Glomerular visceral epithelial cell (primary cell): ENCODE data around the gene ASCC2.

ENCODE experiments used
- DNase-seq: peaks from one replicate; pipeline ENCODE4 v3.0.0-alpha.2; 2016; ENCODE audit errors: extremely low spot score

ASCC2 gene

DNA sequence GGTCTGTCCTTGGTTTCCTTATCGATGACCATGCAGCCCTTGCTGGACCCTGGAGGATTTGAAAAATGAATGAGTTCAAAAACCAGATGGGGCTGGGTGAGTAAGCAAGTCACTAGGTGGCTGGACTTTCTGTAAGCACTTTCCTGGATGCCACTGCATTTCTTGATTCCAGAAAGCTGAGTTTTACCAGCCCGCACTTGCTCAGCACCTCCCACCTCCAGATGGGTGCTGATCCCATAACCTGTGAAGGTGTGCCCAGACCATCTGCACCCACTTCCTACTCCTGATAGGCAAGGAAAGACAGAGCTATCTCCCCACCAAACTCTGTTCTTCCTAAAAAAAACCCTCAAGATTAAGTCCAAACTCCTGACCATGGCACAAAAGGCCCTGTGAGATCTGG lies 21.1 kb downstream of the ASCC2 start:
- DNase-seq = no peak

DNA sequence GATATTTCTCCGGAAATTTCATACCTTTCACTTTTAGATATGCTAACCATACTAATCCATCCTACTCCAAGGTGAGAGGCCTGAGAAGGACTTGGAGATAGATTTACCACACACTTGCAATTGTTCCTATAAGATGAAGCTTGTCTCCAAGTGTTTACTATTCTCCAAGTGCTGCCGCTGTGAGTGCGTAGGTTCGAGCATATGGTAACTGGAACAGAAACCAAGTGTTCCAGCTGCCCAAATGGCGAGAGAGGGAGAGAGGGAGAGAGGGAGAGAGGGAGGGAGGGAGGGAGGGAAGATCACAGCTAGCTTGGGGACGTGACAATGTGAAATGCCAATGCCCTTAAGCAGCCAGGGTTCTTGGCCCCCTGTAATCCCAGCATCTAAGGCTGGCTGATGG lies 21.5 kb downstream of the ASCC2 start:
- DNase-seq = no peak

DNA sequence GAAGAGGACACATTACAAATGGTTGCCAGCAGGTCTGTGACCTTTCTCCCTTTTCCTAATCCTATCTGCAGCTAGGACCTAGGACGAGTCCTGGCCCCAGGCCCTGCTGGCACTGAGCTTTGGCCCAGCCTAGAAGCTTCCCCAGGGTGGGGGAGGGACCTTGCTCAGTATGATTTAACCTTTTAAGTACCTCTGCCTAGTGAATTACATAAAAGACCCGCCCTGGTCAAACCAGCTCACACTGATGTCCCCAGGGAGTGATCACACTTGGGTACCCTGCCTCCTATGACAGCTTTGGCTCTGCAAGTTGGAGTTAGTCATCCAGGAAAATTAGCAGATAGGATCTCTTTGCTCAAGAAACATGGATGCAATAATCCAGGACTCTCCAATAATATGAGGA lies 21.9 kb downstream of the ASCC2 start:
- no peak for DNase-seq

DNA sequence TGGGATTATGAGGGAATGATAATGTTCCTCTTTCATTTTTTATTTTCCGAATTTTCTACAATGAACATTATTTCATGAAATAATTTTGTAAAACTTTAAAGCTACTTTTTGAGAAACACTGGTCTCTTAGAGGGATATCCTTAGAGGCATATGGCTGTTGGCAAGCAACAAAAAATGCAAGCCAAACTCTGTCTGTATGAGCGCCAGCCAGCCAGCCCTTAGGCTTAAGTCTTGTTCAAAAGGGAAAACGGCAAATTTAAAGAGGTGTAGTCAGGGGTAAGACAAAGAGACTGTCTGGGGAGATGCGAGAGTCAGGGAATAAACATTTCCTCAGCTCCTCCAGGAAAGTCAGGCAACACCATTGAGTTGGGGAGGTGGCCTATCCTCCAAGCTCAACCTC lies 22.5 kb downstream of the ASCC2 start:
- no peak for DNase-seq

DNA sequence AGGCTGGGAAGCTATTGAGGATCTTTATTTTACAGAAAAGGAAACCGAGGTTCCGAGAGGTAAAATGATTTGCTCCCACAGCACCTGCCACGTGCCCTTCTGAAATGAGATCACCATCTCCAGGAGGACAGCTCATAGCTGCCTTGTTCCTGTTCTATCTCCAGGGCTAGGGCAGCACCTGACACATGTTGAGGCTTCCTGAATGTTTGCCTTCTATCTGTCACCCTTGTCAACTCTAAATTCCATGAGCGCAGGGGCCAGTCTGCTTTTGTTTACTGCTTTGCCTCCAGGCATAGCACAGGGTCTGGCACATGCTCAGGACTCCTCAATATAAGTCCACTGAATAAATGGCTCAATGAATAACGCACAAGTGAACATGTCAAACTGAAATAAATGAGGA lies 24.1 kb downstream of the ASCC2 start:
- DNase-seq = no peak

DNA sequence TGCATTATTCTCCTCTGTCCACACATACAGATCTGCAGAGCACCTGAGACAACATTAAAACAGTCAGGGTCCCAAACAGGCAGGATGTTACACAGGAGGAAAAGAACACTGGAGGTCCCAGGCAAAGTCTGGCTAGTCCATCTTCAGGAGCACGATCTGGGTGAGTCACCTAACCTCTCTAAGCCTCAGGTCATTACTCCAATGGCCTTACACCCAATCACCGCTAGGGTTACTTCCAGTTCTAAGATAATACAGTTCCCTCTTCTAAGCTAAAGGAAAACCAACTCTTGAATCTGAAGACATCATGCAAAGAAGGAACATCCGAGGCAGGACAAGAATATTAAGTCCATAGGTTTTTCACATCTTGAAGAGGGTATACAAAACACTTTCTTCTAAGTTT lies 24.5 kb downstream of the ASCC2 start:
- DNase-seq = peak; percentile 32

DNA sequence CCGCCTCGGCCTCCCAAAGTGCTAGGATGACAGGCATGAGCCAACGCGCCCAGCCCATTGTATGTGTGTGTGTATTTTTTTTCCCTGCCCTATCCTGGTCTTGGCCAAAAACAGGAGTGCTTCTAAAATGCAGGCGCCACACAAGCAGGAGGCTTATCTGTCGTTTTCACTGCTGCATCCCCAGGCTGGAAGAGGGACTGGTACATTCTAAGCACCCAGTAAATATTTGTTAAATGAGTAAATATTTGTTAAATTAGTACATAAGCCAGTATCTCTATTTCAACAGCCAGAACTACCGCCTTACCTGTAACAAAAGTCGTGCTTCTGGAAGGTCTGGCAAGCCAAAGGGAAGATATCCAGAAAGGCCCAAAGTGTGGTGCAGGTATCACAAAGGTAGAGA lies 24.9 kb downstream of the ASCC2 start:
- DNase-seq = no peak

DNA sequence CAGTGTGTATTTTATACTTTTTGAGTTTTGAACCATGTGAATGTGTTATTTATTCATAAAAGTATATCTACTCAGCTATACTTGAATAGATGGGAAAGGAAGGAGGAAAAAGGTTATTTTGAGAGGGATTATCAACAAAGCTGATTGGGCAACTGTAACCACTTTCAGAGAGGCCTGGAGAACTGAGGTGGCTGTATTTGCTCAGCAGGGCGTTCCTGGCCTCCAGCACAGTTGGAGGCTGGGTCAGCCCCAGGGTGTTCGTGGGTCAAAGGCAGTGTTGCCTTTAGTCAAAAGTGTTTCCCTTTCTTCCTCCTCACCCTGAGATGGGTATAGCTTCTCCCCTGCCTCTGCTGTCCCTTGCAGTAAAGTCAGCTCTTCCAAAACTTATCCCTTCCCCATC lies 26.7 kb downstream of the ASCC2 start:
- no peak for DNase-seq

DNA sequence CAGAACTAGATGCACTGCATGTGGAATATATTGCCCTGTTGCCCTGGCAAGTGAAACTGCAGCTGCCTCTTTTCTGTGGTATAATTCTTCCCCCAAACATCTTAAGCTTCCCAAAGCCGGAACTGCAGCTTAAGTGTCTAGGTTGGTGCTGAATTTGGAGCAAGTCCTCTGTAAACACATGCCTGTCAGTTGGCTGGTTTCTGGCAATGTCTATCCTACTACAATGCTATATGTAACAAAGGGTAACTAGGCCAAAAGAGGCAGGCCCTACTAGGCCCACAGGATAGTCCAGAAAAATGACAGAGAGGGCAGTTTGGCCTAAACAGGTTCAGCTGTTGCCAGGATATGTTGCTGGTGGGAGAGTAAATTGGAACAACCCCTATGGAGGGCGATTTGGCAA lies 27.9 kb downstream of the ASCC2 start:
- DNase-seq = no peak

DNA sequence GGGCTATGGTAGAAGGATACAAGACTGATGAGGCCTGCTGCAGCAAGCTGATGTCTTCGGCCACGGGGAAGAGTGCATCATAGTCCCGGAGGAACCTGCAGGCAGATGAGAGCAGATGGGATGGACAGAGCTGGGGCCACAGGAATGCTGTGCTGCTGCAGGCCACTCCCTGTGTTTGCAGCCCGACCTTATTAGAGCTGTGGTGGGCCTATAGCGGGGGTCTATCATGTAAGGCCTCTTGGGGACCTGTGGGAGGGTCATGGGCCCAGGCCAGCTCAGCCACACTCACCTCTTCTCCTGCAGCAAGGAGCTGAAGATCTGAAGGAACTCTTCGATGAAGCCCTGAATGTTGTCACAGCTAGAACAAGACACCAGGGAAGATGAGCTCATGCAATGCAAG lies 31.9 kb downstream of the ASCC2 start:
- no peak for DNase-seq

DNA sequence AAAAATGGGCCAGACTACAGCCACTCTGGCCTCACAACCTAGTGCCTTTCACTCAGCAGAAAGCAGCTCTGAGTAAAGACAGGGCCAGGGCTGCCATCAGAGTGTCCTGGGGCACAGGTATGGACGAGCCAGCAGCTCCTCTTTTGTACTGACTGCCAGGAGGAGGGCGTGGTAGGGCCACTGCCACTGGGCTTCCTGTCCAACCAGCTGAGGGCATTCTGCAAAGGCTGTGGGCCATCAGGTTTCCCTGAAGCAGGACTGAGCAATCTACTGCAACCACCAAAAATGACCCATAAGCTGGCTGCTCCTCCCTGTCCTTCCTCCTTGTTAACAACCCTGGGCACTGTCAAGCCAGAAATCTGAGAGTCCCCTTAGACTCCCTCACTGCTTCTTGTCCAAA lies 33.1 kb downstream of the ASCC2 start:
- DNase-seq = no peak

DNA sequence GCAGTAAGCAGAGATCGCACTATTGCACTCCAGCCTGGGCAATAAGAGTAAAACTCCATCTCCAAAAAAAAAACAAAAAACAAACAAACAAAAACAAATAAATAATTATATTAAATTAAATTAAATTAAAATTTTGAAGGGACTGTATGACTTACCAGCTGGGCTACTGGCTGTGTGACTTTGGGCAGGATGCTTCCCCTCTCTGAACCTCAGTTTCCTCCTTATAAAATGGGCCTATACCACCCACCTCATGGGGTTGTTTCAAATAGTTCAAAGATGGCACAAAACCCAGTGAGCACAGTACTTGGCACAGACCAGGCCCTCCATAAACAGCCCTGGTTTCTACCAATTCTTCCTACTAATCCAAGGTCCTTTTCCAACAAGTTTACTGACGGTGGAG lies 34.9 kb downstream of the ASCC2 start:
- DNase-seq = no peak

DNA sequence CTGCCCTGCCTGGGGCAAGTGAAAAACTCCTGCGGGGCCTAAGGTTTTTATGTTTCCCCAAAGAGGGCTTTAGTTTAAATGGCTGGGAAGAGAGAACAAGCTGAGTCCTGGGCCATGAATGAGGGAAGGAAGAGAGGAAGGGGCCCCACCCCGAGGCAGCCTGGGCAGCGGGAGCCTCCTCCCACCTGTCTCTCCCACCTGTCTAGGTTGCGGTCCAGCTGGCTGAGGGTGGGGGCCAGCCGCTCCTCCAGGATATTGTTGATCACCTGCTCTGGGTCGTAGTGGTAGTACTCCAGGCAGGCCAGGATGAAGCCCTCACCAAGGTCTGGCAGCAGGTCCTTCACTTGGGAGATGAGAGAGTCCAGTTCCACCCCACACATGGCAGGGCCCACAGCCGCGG lies 36.3 kb downstream of the ASCC2 start:
- no peak for DNase-seq

DNA sequence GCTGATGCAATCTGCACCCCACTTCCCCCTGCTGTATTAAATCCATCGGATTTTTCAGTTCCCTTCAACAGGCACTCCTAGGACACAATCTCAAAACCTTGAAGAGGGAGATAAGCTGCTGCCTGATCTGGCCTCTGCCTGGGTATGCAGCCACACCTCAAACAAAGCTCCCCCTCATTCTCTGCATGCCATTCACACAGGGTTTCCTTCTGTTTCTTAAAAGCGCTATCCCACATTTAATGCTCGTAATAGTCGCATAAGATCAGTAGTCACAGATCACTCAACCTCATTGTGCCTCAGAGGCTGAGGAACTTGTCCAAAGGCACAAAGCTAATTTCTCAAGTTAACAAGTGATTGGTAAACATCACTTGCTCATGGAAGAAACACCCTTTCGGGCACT lies 36.9 kb downstream of the ASCC2 start:
- DNase-seq = no peak

DNA sequence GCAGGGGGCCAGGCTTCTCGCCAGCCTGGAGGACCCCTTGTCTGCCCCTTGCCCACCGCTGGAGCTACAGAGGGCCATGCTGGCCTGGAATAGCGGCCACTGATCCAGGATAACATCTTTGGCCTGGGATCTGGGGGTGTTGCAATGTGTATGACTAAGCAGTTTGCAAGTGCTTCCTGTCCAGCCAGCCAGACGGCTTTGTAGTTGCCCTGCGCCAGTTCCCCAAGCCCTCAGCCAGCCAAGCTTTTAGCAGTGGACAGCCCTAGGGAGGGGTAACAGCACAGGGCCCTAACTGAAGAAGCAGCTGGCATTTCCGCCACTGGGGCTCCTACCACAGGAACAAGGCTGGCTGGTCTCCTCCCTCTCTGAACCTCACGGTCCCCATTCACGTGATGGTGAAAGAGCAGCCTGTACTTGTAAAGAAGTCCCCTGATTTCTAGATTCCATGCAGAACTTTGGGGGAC lies 38.8 kb downstream of the ASCC2 start:
- DNase-seq = peak; percentile 79

DNA sequence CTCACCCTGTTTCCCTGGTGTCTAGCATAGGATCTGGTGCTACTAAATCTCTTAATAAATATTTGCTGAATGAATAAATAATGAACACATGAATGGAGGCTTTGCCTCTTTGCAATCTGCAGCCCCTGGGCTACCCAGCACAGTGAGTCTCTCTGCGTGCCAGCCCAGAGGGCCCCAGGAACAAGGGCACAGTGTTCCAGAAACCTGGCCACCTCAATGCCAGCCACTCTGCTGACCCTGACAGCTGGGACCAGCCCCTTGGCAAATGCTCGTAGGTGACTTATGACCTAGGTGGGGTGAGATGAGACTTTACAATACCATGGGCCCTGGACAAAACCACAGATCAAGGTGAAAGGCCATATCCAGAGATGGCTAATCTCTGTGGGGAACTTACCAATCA lies 39.3 kb downstream of the ASCC2 start:
- DNase-seq = no peak

DNA sequence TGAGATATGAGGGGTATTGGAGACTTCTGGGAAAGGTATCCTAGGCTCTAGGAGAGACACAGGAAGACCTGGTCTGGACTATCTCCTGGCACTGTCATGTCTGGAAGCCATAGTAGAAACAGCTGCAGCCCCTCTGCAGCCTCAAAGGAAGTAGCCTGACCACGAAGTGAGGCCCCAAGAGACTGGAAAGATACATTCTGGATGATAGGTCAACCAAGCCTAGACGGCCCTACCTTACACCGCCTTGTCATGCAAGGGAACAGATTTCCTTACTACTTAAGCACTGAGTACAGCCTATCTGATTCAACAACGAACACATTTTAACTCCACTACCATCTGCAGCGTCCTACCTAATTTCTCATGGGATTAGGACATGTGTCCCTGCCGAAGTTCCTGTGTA lies 39.8 kb downstream of the ASCC2 start:
- DNase-seq = no peak

DNA sequence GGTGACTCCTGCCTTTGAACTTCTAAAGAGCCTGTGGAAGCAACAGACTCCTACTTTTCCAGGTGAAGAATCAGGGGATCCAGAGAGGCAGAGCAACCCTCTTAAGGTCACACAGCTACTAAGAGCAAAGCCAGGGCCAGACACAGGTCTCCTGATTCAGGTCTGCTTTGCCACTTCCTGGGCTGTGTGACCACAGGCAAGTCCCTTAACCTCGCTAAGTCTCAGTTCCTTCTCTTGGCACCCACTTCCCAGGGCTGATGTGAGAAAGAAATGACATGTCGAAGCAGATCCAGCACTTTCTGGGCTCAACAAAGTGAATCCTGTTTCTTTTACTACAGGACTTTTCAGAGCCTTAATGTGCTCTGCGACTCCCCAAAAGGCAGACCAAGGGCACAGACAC lies 40.7 kb downstream of the ASCC2 start:
- no peak for DNase-seq

DNA sequence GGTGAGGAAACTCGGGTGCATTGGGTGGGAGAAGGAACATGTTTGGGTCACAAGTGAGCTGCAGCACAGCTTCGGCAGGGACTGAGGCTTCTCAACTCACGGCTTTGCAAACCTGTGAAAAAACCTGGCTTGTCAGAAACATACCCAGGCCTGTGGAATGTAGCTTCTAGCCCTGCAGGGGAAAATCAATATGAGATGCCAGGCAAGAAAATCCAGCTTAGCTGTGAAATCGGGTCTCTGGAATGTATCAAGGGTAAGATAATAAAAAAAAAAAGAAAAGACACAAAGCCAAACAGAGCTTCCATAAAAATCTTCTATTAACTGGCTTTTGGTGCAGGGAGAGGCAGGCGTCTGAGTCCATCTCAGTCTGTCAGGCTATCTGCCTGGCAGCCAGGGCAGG lies 42.4 kb downstream of the ASCC2 start:
- no peak for DNase-seq

DNA sequence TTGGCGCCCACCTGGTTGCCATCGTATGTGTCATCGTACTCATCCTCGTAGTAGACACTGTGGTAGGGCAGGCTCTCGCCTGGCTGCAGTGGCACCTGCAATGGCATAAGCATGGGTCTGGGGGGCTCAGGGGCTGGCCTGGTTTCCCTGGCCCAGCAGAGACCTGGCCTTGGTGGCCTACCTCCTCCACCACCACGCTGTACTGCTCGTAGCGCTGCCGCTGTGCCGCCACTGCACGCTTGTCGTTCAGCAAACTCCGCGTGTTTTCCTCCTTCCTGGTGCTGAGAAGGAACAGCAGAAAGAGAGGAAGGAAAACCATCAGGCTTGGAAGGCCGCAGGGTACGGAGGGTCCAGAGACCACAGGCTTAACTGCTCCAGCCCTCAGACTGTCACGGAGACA lies 44.7 kb downstream of the ASCC2 start:
- DNase-seq = no peak

DNA sequence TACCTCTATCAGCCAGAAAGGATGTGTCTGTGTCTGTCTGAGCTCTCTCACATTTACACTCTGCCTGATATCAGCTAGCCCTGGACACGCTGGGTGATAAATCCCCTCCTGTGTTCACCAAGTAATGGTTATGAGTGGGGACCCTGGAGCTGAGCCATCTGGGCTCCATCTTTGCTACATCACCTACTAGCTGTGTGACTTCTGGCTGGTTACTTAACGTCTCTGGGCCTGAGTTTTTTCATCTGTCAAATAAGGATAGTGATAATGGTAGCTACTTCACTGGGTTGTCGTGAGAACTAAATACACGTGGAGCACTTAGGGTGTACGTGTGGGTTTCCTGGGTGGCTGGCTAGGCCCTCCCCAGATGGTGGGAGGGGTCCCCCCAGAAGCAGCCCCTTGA lies 48.0 kb downstream of the ASCC2 start:
- no peak for DNase-seq

DNA sequence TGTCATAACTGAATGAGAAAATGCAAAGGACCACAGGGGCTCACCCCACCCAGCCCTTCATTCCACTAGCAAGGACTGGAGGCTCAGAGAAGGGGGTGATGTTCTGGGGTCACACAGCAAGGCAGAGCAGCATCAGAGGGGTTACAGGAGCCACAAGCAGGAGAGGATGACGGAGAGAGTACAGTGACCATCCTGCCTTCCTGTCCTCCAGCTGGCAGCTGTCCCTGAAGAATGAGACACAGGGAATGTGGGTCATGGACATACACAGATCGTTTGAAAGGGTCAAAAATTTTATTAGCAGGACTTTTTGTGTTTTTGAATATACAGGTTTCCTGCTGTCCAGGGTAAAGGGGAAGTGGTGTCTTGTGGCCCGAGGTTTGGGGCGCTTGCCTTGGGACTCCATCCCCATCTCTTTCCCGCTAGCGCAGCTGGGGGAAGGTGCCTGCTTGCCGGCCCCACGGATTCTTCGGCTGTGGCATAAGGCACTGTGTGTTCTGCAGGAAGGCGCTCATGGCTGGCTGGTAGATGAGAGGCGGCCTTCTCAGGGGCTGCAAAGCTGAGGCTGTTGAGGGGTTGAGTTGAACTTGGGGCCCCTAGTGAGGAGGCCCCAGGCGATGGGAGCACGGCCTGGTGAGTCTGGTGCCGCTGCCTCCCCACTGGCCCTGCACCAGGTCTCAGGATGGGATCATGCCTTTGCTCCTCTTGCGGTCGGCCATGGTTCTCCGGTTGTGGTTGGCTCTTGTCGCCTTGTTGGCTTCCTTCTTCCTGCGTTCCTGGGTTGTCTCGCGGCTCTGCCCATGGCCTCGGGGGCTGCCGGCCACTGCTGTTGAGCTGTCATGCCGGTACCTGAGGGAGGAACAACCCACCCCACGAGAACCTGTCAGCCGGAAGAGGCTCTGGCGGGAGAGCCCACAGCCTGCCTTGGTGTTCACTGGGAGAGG lies 49.5 kb downstream of the ASCC2 start:
- DNase-seq = no peak

DNA sequence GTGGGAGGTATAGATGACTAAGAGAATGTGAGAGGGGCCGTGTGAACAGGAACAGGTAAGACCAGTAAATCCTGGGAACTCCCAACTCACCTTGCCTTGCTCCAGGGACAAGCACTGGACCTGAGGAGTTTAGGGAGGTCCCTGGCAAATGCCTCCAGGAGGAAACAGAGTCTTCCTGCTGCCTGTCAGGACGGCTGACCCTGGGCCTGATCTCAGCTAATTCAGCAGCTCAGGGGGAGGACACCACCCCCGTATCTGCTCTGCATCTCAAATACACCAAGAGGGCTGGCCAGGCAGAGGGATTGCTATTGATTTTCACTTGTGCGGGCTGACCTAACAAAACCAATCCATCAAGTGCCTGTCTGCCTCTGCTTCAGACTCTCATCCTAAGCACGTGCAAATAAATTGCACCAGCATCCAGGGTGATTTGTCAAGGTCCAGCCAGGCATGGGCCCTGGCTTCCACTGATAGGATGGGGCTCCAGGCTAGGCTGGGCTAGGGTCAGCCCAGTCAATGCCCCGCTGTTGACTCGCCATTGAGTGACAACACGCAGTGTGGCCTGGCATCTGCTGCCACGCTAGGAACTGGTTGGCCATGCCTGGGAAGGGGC lies 50.6 kb downstream of the ASCC2 start:
- no peak for DNase-seq

DNA sequence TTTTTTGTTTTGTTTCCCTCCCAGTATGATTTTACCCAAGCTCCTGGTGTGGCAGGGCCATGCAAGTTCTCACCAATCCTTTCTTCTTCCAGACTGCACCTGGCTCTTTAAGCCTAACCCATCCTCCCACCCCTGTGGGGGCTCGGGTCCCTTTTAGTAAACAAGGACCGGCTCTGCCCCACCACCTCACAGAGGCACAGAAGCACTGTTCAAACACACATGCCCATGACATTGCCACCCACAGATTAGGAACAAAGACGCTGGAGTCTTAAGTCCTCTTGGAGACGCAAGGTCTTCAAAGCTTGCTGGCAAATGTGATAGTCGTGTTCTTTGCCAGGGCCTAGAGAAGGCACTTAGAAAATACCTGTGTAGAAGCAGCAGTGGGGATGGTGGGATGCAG lies 52.0 kb downstream of the ASCC2 start:
- no peak for DNase-seq
